ENCODE measurements around the gene ANKRD17. TPM values are rescaled to one million over a fixed set of nuclear protein-coding genes. Genes with fewer than 3 reads are reported as not detected.
A peak's percentile ranks its signal among the peaks of the same experiment; 100 is the strongest.

Gene ANKRD17
- total RNA-seq, 2 experiments from 2014 or later, result 50.8 to 53.1 TPM

GRCh38 chr4:73221734-73222133 lies 36.9 kb downstream of the ANKRD17 start:
- H3K27me3 Mint-ChIP-seq, result no peaks in the 10 kb centered on the region
- peaks cover 13% of the 10 kb centered on the region for H3K36me3 Mint-ChIP-seq (ENCODE audit: low read depth)
- peak overlapping the region; percentile 60 for H3K27ac Mint-ChIP-seq
- H3K4me1 Mint-ChIP-seq (ENCODE audit: low read depth), result peaks cover 35% of the 10 kb centered on the region
- no peaks in the 10 kb centered on the region for H3K9me3 Mint-ChIP-seq
- POLR2A ChIA-PET, result interaction anchor here (0.8 kb wide), 1 partner anchor 37 kb away, joined by 4 read pairs; the partner anchor contains the start of gene ANKRD17
- DNase-seq (no peak), ATAC-seq (no peak)
- TF ChIP-seq, protein P1, sequence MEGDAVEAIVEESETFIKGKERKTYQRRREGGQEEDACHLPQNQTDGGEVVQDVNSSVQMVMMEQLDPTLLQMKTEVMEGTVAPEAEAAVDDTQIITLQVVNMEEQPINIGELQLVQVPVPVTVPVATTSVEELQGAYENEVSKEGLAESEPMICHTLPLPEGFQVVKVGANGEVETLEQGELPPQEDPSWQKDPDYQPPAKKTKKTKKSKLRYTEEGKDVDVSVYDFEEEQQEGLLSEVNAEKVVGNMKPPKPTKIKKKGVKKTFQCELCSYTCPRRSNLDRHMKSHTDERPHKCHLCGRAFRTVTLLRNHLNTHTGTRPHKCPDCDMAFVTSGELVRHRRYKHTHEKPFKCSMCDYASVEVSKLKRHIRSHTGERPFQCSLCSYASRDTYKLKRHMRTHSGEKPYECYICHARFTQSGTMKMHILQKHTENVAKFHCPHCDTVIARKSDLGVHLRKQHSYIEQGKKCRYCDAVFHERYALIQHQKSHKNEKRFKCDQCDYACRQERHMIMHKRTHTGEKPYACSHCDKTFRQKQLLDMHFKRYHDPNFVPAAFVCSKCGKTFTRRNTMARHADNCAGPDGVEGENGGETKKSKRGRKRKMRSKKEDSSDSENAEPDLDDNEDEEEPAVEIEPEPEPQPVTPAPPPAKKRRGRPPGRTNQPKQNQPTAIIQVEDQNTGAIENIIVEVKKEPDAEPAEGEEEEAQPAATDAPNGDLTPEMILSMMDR (IDR thresholded peaks at IDR 0.05), result no peak
- CTCF ChIA-PET, result no interaction called here
- H3K4me3 Mint-ChIP-seq, result peak overlapping the region; percentile 67
- intact Hi-C loops (cut with micrococcal nuclease), result loop anchor here (5.0 kb wide), 1 partner anchor 36 kb away; the partner anchor contains the start of gene ANKRD17

GRCh38 chr4:73220815-73221214 lies 37.8 kb downstream of the ANKRD17 start:
- H3K36me3 Mint-ChIP-seq (ENCODE audit: low read depth), result peaks cover 15% of the 10 kb centered on the region
- H3K4me3 Mint-ChIP-seq, result no peak overlapping the region
- ChIA-PET CTCF (no interaction called here), POLR2A (interaction anchor here (0.9 to 1.0 kb wide), 2 partner anchors 38 to 39 kb away, joined by 3 to 4 read pairs; partner anchors contain the start of gene ANKRD17)
- no peaks in the 10 kb centered on the region for H3K9me3 Mint-ChIP-seq
- TF ChIP-seq, protein P1 (IDR thresholded peaks at IDR 0.05), result no peak
- H3K27ac Mint-ChIP-seq, result no peak overlapping the region
- no peaks in the 10 kb centered on the region for H3K27me3 Mint-ChIP-seq
- no peak for ATAC-seq
- intact Hi-C loops (cut with micrococcal nuclease), result loop anchor here (5.0 kb wide), 1 partner anchor 36 kb away; the partner anchor contains the start of gene ANKRD17
- DNase-seq, result no peak
- H3K4me1 Mint-ChIP-seq (ENCODE audit: low read depth), result peaks cover 34% of the 10 kb centered on the region

- intact Hi-C loops (cut with micrococcal nuclease), result no loop called here
- no peak overlapping the region for H3K4me3 Mint-ChIP-seq
- H3K27ac Mint-ChIP-seq, result no peak overlapping the region
- DNase-seq, result no peak
- H3K9me3 Mint-ChIP-seq, result peaks cover 2% of the 10 kb centered on the region
- ChIA-PET CTCF (no interaction called here), POLR2A (no interaction called here)
- H3K4me1 Mint-ChIP-seq (ENCODE audit: low read depth), result peaks cover 29% of the 10 kb centered on the region
- H3K36me3 Mint-ChIP-seq (ENCODE audit: low read depth), result peaks cover 41% of the 10 kb centered on the region
- TF ChIP-seq, protein P1 (IDR thresholded peaks at IDR 0.05), result no peak
- ATAC-seq, result no peak
- no peaks in the 10 kb centered on the region for H3K27me3 Mint-ChIP-seq
These were observed 44.5 kb downstream of the ANKRD17 start for GRCh38 chr4:73213916-73214653.

- H3K36me3 Mint-ChIP-seq (ENCODE audit: low read depth), result peaks cover 44% of the 10 kb centered on the region
- peak overlapping the region; percentile 32 for H3K27ac Mint-ChIP-seq
- peaks cover 30% of the 10 kb centered on the region for H3K4me1 Mint-ChIP-seq (ENCODE audit: low read depth)
- ATAC-seq, result no peak
- CTCF ChIA-PET, result interaction anchor here (1.6 kb wide), 1 partner anchor 43 kb away, joined by 4 read pairs; no protein-coding TSS in a partner anchor
- POLR2A ChIA-PET, result interaction anchor here (0.7 kb wide), 1 partner anchor 12 kb away, joined by 3 read pairs; no protein-coding TSS in a partner anchor
- intact Hi-C loops (cut with micrococcal nuclease), result no loop called here
- TF ChIP-seq, protein P1 (IDR thresholded peaks at IDR 0.05), result no peak
- no peak overlapping the region for H3K4me3 Mint-ChIP-seq
- H3K9me3 Mint-ChIP-seq, result peaks cover 3% of the 10 kb centered on the region
- no peak for DNase-seq
- H3K27me3 Mint-ChIP-seq, result no peaks in the 10 kb centered on the region
These were observed 45.4 kb downstream of the ANKRD17 start for GRCh38 chr4:73212982-73213730.

Measured in activated CD8-positive, alpha-beta T cell treated with anti-CD3 and anti-CD28 coated beads for 36 hours (primary cell).